ENCODE data around the gene APLP2.

DNA sequence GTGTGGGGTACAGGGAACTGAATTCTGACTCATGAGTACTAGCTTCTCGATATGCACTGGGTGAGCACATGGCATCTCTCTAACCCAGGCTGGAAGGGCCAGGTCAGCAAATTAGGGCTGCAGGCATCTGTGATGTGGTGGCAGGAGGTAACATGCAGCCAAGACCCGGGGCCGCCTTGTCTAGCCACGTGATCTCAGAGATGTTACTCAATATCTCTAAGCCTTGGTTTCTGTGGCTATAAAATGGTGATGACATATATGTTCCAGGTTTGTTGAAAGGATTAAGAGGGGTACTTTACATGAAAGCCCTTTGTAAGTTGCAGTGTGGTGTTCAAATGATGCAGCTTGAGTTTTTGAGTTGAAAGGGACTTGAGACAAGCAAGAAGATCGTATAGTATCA, 93.0 kb downstream of the APLP2 start:
- TF ChIP-seq, protein P1, sequence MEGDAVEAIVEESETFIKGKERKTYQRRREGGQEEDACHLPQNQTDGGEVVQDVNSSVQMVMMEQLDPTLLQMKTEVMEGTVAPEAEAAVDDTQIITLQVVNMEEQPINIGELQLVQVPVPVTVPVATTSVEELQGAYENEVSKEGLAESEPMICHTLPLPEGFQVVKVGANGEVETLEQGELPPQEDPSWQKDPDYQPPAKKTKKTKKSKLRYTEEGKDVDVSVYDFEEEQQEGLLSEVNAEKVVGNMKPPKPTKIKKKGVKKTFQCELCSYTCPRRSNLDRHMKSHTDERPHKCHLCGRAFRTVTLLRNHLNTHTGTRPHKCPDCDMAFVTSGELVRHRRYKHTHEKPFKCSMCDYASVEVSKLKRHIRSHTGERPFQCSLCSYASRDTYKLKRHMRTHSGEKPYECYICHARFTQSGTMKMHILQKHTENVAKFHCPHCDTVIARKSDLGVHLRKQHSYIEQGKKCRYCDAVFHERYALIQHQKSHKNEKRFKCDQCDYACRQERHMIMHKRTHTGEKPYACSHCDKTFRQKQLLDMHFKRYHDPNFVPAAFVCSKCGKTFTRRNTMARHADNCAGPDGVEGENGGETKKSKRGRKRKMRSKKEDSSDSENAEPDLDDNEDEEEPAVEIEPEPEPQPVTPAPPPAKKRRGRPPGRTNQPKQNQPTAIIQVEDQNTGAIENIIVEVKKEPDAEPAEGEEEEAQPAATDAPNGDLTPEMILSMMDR (conservative IDR thresholded peaks at IDR 0.05; ENCODE audit: low read depth in 2 of 2): no peak
- TF ChIP-seq EZH2 (IDR thresholded peaks at IDR 0.05; ENCODE audit: low read depth, unreplicated experiment) (no peak), POLR2AphosphoS5 (IDR thresholded peaks at IDR 0.05; ENCODE audit: low read depth) (no peak), EZH2phosphoT487 (IDR thresholded peaks at IDR 0.05; ENCODE audit: unreplicated experiment) (no peak), CREB1 (CRISPR knock-in tag; IDR thresholded peaks at IDR 0.05; ENCODE audit: low read depth) (no peak), JUNB (IDR thresholded peaks at IDR 0.05; ENCODE audit: unreplicated experiment) (no peak), STAT1 (IDR thresholded peaks at IDR 0.05; ENCODE audit: unreplicated experiment) (no peak), ZNF331 (CRISPR knock-in tag; IDR thresholded peaks at IDR 0.05; ENCODE audit: low read depth) (no peak), NANOG (IDR thresholded peaks at IDR 0.05; ENCODE audit: borderline replicate concordance) (no peak)
- TF ChIP-seq, protein P2, sequence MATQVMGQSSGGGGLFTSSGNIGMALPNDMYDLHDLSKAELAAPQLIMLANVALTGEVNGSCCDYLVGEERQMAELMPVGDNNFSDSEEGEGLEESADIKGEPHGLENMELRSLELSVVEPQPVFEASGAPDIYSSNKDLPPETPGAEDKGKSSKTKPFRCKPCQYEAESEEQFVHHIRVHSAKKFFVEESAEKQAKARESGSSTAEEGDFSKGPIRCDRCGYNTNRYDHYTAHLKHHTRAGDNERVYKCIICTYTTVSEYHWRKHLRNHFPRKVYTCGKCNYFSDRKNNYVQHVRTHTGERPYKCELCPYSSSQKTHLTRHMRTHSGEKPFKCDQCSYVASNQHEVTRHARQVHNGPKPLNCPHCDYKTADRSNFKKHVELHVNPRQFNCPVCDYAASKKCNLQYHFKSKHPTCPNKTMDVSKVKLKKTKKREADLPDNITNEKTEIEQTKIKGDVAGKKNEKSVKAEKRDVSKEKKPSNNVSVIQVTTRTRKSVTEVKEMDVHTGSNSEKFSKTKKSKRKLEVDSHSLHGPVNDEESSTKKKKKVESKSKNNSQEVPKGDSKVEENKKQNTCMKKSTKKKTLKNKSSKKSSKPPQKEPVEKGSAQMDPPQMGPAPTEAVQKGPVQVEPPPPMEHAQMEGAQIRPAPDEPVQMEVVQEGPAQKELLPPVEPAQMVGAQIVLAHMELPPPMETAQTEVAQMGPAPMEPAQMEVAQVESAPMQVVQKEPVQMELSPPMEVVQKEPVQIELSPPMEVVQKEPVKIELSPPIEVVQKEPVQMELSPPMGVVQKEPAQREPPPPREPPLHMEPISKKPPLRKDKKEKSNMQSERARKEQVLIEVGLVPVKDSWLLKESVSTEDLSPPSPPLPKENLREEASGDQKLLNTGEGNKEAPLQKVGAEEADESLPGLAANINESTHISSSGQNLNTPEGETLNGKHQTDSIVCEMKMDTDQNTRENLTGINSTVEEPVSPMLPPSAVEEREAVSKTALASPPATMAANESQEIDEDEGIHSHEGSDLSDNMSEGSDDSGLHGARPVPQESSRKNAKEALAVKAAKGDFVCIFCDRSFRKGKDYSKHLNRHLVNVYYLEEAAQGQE (IDR thresholded peaks at IDR 0.05; ENCODE audit: unreplicated experiment): no peak
- TF ChIP-seq, protein P3, sequence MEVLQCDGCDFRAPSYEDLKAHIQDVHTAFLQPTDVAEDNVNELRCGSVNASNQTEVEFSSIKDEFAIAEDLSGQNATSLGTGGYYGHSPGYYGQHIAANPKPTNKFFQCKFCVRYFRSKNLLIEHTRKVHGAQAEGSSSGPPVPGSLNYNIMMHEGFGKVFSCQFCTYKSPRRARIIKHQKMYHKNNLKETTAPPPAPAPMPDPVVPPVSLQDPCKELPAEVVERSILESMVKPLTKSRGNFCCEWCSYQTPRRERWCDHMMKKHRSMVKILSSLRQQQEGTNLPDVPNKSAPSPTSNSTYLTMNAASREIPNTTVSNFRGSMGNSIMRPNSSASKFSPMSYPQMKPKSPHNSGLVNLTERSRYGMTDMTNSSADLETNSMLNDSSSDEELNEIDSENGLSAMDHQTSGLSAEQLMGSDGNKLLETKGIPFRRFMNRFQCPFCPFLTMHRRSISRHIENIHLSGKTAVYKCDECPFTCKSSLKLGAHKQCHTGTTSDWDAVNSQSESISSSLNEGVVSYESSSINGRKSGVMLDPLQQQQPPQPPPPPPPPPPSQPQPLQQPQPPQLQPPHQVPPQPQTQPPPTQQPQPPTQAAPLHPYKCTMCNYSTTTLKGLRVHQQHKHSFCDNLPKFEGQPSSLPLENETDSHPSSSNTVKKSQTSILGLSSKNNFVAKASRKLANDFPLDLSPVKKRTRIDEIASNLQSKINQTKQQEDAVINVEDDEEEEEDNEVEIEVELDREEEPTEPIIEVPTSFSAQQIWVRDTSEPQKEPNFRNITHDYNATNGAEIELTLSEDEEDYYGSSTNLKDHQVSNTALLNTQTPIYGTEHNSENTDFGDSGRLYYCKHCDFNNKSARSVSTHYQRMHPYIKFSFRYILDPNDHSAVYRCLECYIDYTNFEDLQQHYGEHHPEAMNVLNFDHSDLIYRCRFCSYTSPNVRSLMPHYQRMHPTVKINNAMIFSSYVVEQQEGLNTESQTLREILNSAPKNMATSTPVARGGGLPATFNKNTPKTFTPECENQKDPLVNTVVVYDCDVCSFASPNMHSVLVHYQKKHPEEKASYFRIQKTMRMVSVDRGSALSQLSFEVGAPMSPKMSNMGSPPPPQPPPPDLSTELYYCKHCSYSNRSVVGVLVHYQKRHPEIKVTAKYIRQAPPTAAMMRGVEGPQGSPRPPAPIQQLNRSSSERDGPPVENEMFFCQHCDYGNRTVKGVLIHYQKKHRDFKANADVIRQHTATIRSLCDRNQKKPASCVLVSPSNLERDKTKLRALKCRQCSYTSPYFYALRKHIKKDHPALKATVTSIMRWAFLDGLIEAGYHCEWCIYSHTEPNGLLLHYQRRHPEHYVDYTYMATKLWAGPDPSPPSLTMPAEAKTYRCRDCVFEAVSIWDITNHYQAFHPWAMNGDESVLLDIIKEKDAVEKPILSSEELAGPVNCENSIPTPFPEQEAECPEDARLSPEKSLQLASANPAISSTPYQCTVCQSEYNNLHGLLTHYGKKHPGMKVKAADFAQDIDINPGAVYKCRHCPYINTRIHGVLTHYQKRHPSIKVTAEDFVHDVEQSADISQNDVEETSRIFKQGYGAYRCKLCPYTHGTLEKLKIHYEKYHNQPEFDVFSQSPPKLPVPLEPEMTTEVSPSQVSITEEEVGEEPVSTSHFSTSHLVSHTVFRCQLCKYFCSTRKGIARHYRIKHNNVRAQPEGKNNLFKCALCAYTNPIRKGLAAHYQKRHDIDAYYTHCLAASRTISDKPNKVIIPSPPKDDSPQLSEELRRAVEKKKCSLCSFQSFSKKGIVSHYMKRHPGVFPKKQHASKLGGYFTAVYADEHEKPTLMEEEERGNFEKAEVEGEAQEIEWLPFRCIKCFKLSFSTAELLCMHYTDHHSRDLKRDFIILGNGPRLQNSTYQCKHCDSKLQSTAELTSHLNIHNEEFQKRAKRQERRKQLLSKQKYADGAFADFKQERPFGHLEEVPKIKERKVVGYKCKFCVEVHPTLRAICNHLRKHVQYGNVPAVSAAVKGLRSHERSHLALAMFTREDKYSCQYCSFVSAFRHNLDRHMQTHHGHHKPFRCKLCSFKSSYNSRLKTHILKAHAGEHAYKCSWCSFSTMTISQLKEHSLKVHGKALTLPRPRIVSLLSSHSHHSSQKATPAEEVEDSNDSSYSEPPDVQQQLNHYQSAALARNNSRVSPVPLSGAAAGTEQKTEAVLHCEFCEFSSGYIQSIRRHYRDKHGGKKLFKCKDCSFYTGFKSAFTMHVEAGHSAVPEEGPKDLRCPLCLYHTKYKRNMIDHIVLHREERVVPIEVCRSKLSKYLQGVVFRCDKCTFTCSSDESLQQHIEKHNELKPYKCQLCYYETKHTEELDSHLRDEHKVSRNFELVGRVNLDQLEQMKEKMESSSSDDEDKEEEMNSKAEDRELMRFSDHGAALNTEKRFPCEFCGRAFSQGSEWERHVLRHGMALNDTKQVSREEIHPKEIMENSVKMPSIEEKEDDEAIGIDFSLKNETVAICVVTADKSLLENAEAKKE (CRISPR knock-in tag; IDR thresholded peaks at IDR 0.05): no peak

Measured in GM23338 (cell line).